Loucy (cell line): ENCODE measurements around the gene MYPN.

Experiments used
- H2AFZ ChIP-seq: fragments of 200-600 bp; sonication (generic); 2 replicates; pipeline ENCODE4 v1.6.0; 2016; ENCODE audit warnings: antibody characterized with exemption, mild to moderate bottlenecking, low read length, moderate library complexity
- H3F3A ChIP-seq: fragments of 200-600 bp; 2 replicates; pipeline ENCODE4 v1.6.0; 2016; ENCODE audit warnings: antibody characterized with exemption, low read depth, mild to moderate bottlenecking
- H3K27me3 ChIP-seq: fragments of 200-600 bp; sonication (generic); 2 replicates; pipeline ENCODE4 v1.6.1; 2014; ENCODE audit warnings: low read length, mild to moderate bottlenecking; ENCODE audit not compliant: insufficient read depth, poor library complexity, severe bottlenecking
- H3K36me3 ChIP-seq: fragments of 200-600 bp; sonication (generic); 2 replicates; pipeline ENCODE4 v1.6.1; 2016; ENCODE audit warnings: low read length; ENCODE audit not compliant: insufficient read depth
- H3K4me1 ChIP-seq: fragments of 200-600 bp; sonication (generic); 2 replicates; pipeline ENCODE4 v1.5.1; 2014; ENCODE audit warnings: low read length, mild to moderate bottlenecking; ENCODE audit not compliant: insufficient read depth, poor library complexity, severe bottlenecking
- H3K4me2 ChIP-seq: fragments of 200-600 bp; sonication (generic); 2 replicates; pipeline ENCODE4 v1.6.0; 2014; ENCODE audit warnings: antibody characterized with exemption, low read length, low read depth, mild to moderate bottlenecking; ENCODE audit not compliant: poor library complexity, severe bottlenecking
- H3K4me3 ChIP-seq: fragments of 200-600 bp; sonication (generic); 2 replicates; pipeline ENCODE4 v1.5.1; 2014; ENCODE audit warnings: low read length, mild to moderate bottlenecking, mixed read lengths; ENCODE audit not compliant: poor library complexity, severe bottlenecking
- H3K79me2 ChIP-seq: fragments of 200-600 bp; sonication (generic); 2 replicates; pipeline ENCODE4 v1.6.1; 2014; ENCODE audit warnings: low read length; ENCODE audit not compliant: insufficient read depth
- H3K9ac ChIP-seq: fragments of 200-600 bp; sonication (generic); 2 replicates; pipeline ENCODE4 v1.6.0; 2014; ENCODE audit warnings: mild to moderate bottlenecking, low read depth, low read length, moderate library complexity; ENCODE audit not compliant: poor library complexity, severe bottlenecking
- H3K9me2 ChIP-seq: fragments of 200-600 bp; sonication (generic); replicated peaks from 2 replicates; pipeline ENCODE4 v1.6.1; 2016; ENCODE audit warnings: low read depth, low read length, mixed read lengths
- H3K9me3 ChIP-seq: fragments of 200-600 bp; sonication (generic); 2 replicates; pipeline ENCODE4 v1.6.1; 2014; ENCODE audit warnings: mild to moderate bottlenecking, antibody characterized with exemption, low read length, low read depth; ENCODE audit not compliant: insufficient read depth
- H4K20me1 ChIP-seq: fragments of 200-600 bp; sonication (generic); 2 replicates; pipeline ENCODE4 v1.6.0; 2014; ENCODE audit warnings: antibody characterized with exemption, low read length, mild to moderate bottlenecking; ENCODE audit not compliant: insufficient read depth, poor library complexity, severe bottlenecking
- CTCF ChIP-seq: fragments of 200-600 bp; sonication (generic); conservative IDR thresholded peaks from 2 replicates; pipeline ENCODE4 v1.5.1; 2014; ENCODE audit warnings: mild to moderate bottlenecking, antibody characterized with exemption, low read length
- EZH2phosphoT487 ChIP-seq: fragments of 200-600 bp; IDR thresholded peaks from 2 replicates; pipeline ENCODE4 v1.6.1; 2018; ENCODE audit warnings: antibody characterized with exemption, mild to moderate bottlenecking, moderate library complexity, borderline replicate concordance

The MYPN gene

GRCh38 chr10:68086910-68087684 lies 22.2 kb upstream of the MYPN start:
- Histone ChIP-seq H3K4me3 (no peak overlapping the region), H3K4me1 (no peaks in the 10 kb centered on the region), H3K9me3 (no peaks in the 10 kb centered on the region), H2AFZ (no peak overlapping the region; the same call in 1 of the 2 replicates), H3K9ac (no peak overlapping the region), H3K36me3 (no peaks in the 10 kb centered on the region), H3K27me3 (no peaks in the 10 kb centered on the region), H3F3A (no peaks in the 10 kb centered on the region), H3K4me2 (no peak overlapping the region), H3K9me2 (no peaks in the 10 kb centered on the region), H4K20me1 (no peaks in the 10 kb centered on the region), H3K79me2 (no peaks in the 10 kb centered on the region)
- TF ChIP-seq EZH2phosphoT487: no peak
- no peak for TF ChIP-seq CTCF

GRCh38 chr10:68087685-68088401 lies 21.4 kb upstream of the MYPN start:
- Histone ChIP-seq H3K36me3 (no peaks in the 10 kb centered on the region), H3K4me1 (no peaks in the 10 kb centered on the region), H3F3A (no peaks in the 10 kb centered on the region), H3K27me3 (no peaks in the 10 kb centered on the region), H4K20me1 (no peaks in the 10 kb centered on the region), H3K9ac (no peak overlapping the region), H3K79me2 (no peaks in the 10 kb centered on the region), H3K9me3 (no peaks in the 10 kb centered on the region), H3K4me3 (no peak overlapping the region), H2AFZ (no peak overlapping the region; the same call in 1 of the 2 replicates), H3K4me2 (no peak overlapping the region), H3K9me2 (no peaks in the 10 kb centered on the region)
- TF ChIP-seq EZH2phosphoT487: no peak

GRCh38 chr10:68088740-68089139 lies 20.5 kb upstream of the MYPN start:
- Histone ChIP-seq H3K27me3 (no peaks in the 10 kb centered on the region), H3K36me3 (no peaks in the 10 kb centered on the region), H3K4me1 (no peaks in the 10 kb centered on the region), H3F3A (no peaks in the 10 kb centered on the region), H3K4me3 (no peak overlapping the region), H2AFZ (no peak overlapping the region), H3K79me2 (no peaks in the 10 kb centered on the region), H3K9me3 (no peaks in the 10 kb centered on the region), H3K4me2 (no peak overlapping the region), H4K20me1 (no peaks in the 10 kb centered on the region), H3K9me2 (no peaks in the 10 kb centered on the region), H3K9ac (no peak overlapping the region)
- TF ChIP-seq EZH2phosphoT487 (no peak), CTCF (no peak)
